B cell (primary cell): ENCODE measurements around the gene PEX7.
"Not testable (repeated sequence)": the region's sequence is repeated elsewhere in the genome, so short reads cannot be mapped to it uniquely, and the experiment has no call there.

Experiments
- EZH2 ChIP-seq: IDR thresholded peaks from 2 replicates; pipeline ENCODE4 v1.6.1; 2012; ENCODE audit warnings: borderline replicate concordance, low read depth, mild to moderate bottlenecking, moderate library complexity, low read length; ENCODE audit not compliant: insufficient read depth, poor library complexity, severe bottlenecking
- TF ChIP-seq, protein P1 (sequence below): fragments of 200-600 bp; IDR thresholded peaks from one replicate; pipeline ENCODE4 v1.8.0; 2022; ENCODE audit warnings: antibody characterized with exemption, mild to moderate bottlenecking

DNA sequence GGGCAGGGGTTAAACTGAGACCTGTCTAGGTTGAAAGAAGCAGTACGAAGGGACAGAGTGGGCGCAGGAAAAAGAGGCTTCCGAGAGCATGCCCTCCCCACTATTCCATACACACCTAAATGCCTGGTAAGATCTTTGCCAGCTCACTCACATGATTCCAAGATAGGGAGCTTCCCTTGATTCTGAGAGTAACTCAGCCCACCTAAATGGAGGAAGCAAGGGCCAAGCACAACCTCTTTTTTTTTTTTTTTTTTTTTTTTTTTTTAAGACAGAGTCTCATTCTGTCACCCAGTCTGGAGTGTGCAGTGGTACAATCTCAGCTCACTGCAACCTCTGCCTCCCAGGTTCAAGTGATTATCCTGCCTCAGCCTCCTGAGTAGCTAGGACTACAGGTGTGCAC lies 33.0 kb upstream of the PEX7 start:
- TF ChIP-seq, protein P1, sequence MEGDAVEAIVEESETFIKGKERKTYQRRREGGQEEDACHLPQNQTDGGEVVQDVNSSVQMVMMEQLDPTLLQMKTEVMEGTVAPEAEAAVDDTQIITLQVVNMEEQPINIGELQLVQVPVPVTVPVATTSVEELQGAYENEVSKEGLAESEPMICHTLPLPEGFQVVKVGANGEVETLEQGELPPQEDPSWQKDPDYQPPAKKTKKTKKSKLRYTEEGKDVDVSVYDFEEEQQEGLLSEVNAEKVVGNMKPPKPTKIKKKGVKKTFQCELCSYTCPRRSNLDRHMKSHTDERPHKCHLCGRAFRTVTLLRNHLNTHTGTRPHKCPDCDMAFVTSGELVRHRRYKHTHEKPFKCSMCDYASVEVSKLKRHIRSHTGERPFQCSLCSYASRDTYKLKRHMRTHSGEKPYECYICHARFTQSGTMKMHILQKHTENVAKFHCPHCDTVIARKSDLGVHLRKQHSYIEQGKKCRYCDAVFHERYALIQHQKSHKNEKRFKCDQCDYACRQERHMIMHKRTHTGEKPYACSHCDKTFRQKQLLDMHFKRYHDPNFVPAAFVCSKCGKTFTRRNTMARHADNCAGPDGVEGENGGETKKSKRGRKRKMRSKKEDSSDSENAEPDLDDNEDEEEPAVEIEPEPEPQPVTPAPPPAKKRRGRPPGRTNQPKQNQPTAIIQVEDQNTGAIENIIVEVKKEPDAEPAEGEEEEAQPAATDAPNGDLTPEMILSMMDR: not testable (repeated sequence)
- not testable (repeated sequence) for TF ChIP-seq EZH2
